MCF 10A (cell line): ENCODE data around the gene CCDC110. TPM values are rescaled to one million over a fixed set of nuclear protein-coding genes. Genes with fewer than 3 reads are reported as not detected.

ENCODE experiments used
- BruUV-seq: library from RNA; stranded (reverse); fragments of 400-500 nt; replicated peaks from 2 replicates; lab custom pipeline; 2021; lab: Mats Ljungman, UMichigan
- CTCF ChIA-PET: fragments of 300-600 bp; sonication (Branson Sonifier 250); formaldehyde crosslinking; extraction: SDS; loops from one replicate; lab custom pipeline; 2021; ENCODE audit warnings: antibody characterized with exemption, inconsistent platforms; lab: Yijun Ruan, JAX
- POLR2A ChIA-PET: fragments of 300-600, 350-650 bp; sonication (Branson Sonifier 250); formaldehyde crosslinking; extraction: SDS; loops from one replicate; lab custom pipeline; 2020; ENCODE audit warnings: antibody characterized with exemption, inconsistent platforms; lab: Yijun Ruan, JAX
- DNase-seq: peaks from one replicate; pipeline ENCODE4 v3.0.0-alpha.2; 2018; ENCODE audit not compliant: unreplicated experiment
- H3K27ac Mint-ChIP-seq: one replicate; pipeline ENCODE4 v1.8.0; 2022; ENCODE audit warnings: mild to moderate bottlenecking, low read depth, mixed read lengths; ENCODE audit not compliant: unreplicated experiment
- H3K27me3 Mint-ChIP-seq: one replicate; pipeline ENCODE4 v1.8.0; 2022; ENCODE audit warnings: mixed read lengths; ENCODE audit not compliant: insufficient read depth, unreplicated experiment
- H3K36me3 Mint-ChIP-seq: one replicate; pipeline ENCODE4 v1.8.0; 2022; ENCODE audit warnings: mild to moderate bottlenecking, moderate library complexity, mixed read lengths; ENCODE audit not compliant: insufficient read depth, unreplicated experiment
- H3K4me1 Mint-ChIP-seq: one replicate; pipeline ENCODE4 v1.8.0; 2022; ENCODE audit warnings: mixed read lengths; ENCODE audit not compliant: insufficient read depth, unreplicated experiment
- H3K4me3 Mint-ChIP-seq: one replicate; pipeline ENCODE4 v1.8.0; 2022; ENCODE audit warnings: mild to moderate bottlenecking, moderate library complexity, mixed read lengths; ENCODE audit not compliant: unreplicated experiment
- H3K9me3 Mint-ChIP-seq: one replicate; pipeline ENCODE4 v1.8.0; 2022; ENCODE audit warnings: mixed read lengths; ENCODE audit not compliant: unreplicated experiment
- intact Hi-C: fragments of 100-400 bp; cut with micrococcal nuclease; formaldehyde crosslinking; loops from 2 replicates; pipeline ENCODE4 v1.14.1; 2022
- total RNA-seq: library from RNA; stranded (reverse); gene quantifications from 2 replicates; pipeline ENCODE4 v1.2.3, GENCODE V29; 2022
- TF ChIP-seq, protein P1 (sequence below): fragments of 200-600 bp; IDR thresholded peaks from one replicate; pipeline ENCODE4 v1.8.0; 2022; ENCODE audit warnings: antibody characterized with exemption, mild to moderate bottlenecking; ENCODE audit not compliant: unreplicated experiment

Gene CCDC110
- total RNA-seq, 1 experiment from 2014 or later: not detected

- TF ChIP-seq, protein P1, sequence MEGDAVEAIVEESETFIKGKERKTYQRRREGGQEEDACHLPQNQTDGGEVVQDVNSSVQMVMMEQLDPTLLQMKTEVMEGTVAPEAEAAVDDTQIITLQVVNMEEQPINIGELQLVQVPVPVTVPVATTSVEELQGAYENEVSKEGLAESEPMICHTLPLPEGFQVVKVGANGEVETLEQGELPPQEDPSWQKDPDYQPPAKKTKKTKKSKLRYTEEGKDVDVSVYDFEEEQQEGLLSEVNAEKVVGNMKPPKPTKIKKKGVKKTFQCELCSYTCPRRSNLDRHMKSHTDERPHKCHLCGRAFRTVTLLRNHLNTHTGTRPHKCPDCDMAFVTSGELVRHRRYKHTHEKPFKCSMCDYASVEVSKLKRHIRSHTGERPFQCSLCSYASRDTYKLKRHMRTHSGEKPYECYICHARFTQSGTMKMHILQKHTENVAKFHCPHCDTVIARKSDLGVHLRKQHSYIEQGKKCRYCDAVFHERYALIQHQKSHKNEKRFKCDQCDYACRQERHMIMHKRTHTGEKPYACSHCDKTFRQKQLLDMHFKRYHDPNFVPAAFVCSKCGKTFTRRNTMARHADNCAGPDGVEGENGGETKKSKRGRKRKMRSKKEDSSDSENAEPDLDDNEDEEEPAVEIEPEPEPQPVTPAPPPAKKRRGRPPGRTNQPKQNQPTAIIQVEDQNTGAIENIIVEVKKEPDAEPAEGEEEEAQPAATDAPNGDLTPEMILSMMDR: no peak
- Mint-ChIP-seq H3K4me1 (peaks cover 8% of the 10 kb centered on the region), H3K27me3 (no peaks in the 10 kb centered on the region), H3K9me3 (no peaks in the 10 kb centered on the region), H3K36me3 (peaks cover 26% of the 10 kb centered on the region), H3K4me3 (no peak overlapping the region), H3K27ac (no peak overlapping the region)
- no TSS peak for BruUV-seq
- intact Hi-C loops: no loop called here
- POLR2A ChIA-PET: no interaction called here
- CTCF ChIA-PET: no interaction called here
- no peak for DNase-seq
These were observed 54.6 kb downstream of the CCDC110 start for GRCh38 chr4:185416955-185417354.

DNA sequence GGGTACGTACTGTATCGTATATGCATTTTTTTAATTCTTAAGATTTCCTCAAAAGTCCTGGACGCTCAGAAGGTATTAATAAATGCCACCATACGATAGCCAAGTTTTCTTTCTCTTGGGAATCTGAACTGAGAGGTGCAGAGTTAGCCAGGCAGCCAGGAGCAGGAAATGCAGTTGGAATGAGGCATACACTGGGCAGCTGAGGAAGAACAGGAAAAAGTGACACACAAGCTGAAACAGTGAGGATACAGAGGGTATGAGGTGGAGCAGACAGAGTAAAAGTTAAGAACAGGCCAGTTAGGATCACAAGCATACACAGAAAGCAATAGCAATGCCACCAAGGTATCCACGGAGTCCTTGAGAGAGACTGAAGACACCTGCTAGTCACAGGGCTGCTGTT, 59.1 kb downstream of the CCDC110 start:
- CTCF ChIA-PET: no interaction called here

GRCh38 chr4:185411849-185412248, 59.7 kb downstream of the CCDC110 start:
- intact Hi-C loops: no loop called here
- H3K27ac Mint-ChIP-seq: no peak overlapping the region
- H3K36me3 Mint-ChIP-seq: peaks cover 29% of the 10 kb centered on the region
- TF ChIP-seq, protein P1: no peak
- H3K4me3 Mint-ChIP-seq: no peak overlapping the region
- no TSS peak for BruUV-seq
- no peaks in the 10 kb centered on the region for H3K4me1 Mint-ChIP-seq
- DNase-seq: no peak
- no peaks in the 10 kb centered on the region for H3K9me3 Mint-ChIP-seq
- POLR2A ChIA-PET: no interaction called here
- CTCF ChIA-PET: no interaction called here
- H3K27me3 Mint-ChIP-seq: no peaks in the 10 kb centered on the region

More for the DNA sequence above, 59.1 kb downstream of the CCDC110 start:
- no peaks in the 10 kb centered on the region for H3K4me1 Mint-ChIP-seq
- intact Hi-C loops: no loop called here
- BruUV-seq: no TSS peak
- H3K27ac Mint-ChIP-seq: no peak overlapping the region
- no peaks in the 10 kb centered on the region for H3K27me3 Mint-ChIP-seq
- TF ChIP-seq, protein P1: no peak
- no peak for DNase-seq
- POLR2A ChIA-PET: interaction anchor here (0.7 kb wide), 1 partner anchor 13 kb away, joined by 4 read pairs; the partner anchor contains the start of gene UFSP2
- peaks cover 30% of the 10 kb centered on the region for H3K36me3 Mint-ChIP-seq
- H3K9me3 Mint-ChIP-seq: no peaks in the 10 kb centered on the region
- H3K4me3 Mint-ChIP-seq: no peak overlapping the region

DNA sequence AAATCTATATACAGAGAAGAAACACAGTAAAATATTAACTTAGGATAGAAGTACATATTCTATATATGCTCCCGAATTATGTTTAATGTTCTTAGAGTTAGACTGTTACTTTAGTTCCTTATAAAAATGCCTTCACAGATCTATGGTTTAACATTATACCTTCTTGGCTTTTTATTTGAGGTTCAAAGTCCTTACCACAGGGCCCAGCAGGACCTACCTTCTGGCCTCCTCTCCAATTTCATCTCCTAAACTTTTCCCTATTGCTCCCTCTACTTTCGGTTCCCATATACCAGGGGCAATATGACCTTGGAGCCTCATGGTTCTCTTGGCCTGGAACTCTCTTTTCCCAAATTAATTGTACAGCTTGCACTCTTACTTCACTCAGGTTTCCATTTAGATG, 63.1 kb downstream of the CCDC110 start:
- ChIA-PET CTCF (interaction anchor here (0.7 kb wide), 1 partner anchor 239 kb away, joined by 3 read pairs; no protein-coding TSS in a partner anchor), POLR2A (interaction anchor here (0.6 kb wide), 1 partner anchor 12 kb away, joined by 3 read pairs; the partner anchor contains the start of gene ANKRD37)
- no peaks in the 10 kb centered on the region for H3K9me3 Mint-ChIP-seq
- no TSS peak for BruUV-seq
- H3K4me1 Mint-ChIP-seq: no peaks in the 10 kb centered on the region
- H3K4me3 Mint-ChIP-seq: no peak overlapping the region
- no peak for DNase-seq
- H3K27ac Mint-ChIP-seq: no peak overlapping the region
- intact Hi-C loops: no loop called here
- TF ChIP-seq, protein P1: no peak
- H3K36me3 Mint-ChIP-seq: peaks cover 50% of the 10 kb centered on the region
- H3K27me3 Mint-ChIP-seq: no peaks in the 10 kb centered on the region
